MCF 10A (cell line): ENCODE results near the gene RRAD. TPM values are rescaled to one million over a fixed set of nuclear protein-coding genes. Genes with fewer than 3 reads are reported as not detected.

Source experiments
- BruUV-seq: library from RNA; stranded (reverse); fragments of 400-500 nt; replicated peaks from 2 replicates; lab custom pipeline; 2021; lab: Mats Ljungman, UMichigan
- CTCF ChIA-PET: fragments of 300-600 bp; sonication (Branson Sonifier 250); formaldehyde crosslinking; extraction: SDS; loops from one replicate; lab custom pipeline; 2021; ENCODE audit warnings: antibody characterized with exemption, inconsistent platforms; lab: Yijun Ruan, JAX
- POLR2A ChIA-PET: fragments of 300-600, 350-650 bp; sonication (Branson Sonifier 250); formaldehyde crosslinking; extraction: SDS; loops from one replicate; lab custom pipeline; 2020; ENCODE audit warnings: antibody characterized with exemption, inconsistent platforms; lab: Yijun Ruan, JAX
- DNase-seq: peaks from one replicate; pipeline ENCODE4 v3.0.0-alpha.2; 2018; ENCODE audit not compliant: unreplicated experiment
- H3K27ac Mint-ChIP-seq: one replicate; pipeline ENCODE4 v1.8.0; 2022; ENCODE audit warnings: mild to moderate bottlenecking, low read depth, mixed read lengths; ENCODE audit not compliant: unreplicated experiment
- H3K27me3 Mint-ChIP-seq: one replicate; pipeline ENCODE4 v1.8.0; 2022; ENCODE audit warnings: mixed read lengths; ENCODE audit not compliant: insufficient read depth, unreplicated experiment
- H3K36me3 Mint-ChIP-seq: one replicate; pipeline ENCODE4 v1.8.0; 2022; ENCODE audit warnings: mild to moderate bottlenecking, moderate library complexity, mixed read lengths; ENCODE audit not compliant: insufficient read depth, unreplicated experiment
- H3K4me1 Mint-ChIP-seq: one replicate; pipeline ENCODE4 v1.8.0; 2022; ENCODE audit warnings: mixed read lengths; ENCODE audit not compliant: insufficient read depth, unreplicated experiment
- H3K4me3 Mint-ChIP-seq: one replicate; pipeline ENCODE4 v1.8.0; 2022; ENCODE audit warnings: mild to moderate bottlenecking, moderate library complexity, mixed read lengths; ENCODE audit not compliant: unreplicated experiment
- H3K9me3 Mint-ChIP-seq: one replicate; pipeline ENCODE4 v1.8.0; 2022; ENCODE audit warnings: mixed read lengths; ENCODE audit not compliant: unreplicated experiment
- CTCF ChIP-seq: fragments of 200-600 bp; IDR thresholded peaks from one replicate; pipeline ENCODE4 v1.8.0; 2022; ENCODE audit warnings: antibody characterized with exemption, mild to moderate bottlenecking; ENCODE audit not compliant: unreplicated experiment
- intact Hi-C: fragments of 100-400 bp; cut with micrococcal nuclease; formaldehyde crosslinking; loops from 2 replicates; pipeline ENCODE4 v1.14.1; 2022
- total RNA-seq: library from RNA; stranded (reverse); gene quantifications from 2 replicates; pipeline ENCODE4 v1.2.3, GENCODE V29; 2022

The RRAD gene
- total RNA-seq, 1 experiment from 2014 or later, result not detected

DNA sequence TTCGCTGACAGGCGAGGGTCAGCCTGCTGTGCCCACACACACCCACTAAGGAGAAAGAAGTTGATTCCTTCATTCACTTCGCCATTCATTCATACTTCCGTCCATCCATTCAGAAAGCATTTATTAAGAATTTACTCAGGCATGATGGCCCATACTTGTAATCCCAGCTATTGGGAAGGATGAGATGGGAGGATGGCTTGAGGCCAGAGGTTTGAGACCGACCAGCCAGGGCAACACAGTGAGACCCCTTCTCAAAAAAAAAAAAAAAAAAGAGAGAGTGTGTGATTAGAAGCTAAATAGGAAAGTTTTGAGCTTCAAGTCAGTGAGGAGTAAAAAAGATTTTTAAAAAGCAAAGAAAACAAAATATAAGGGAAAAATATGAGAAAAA is 18.7 kb upstream of the RRAD start:
- CTCF ChIA-PET, result interaction anchor here (0.6 to 7.0 kb wide), 8 partner anchors 16 to 1352 kb away, joined by 3 to 66 read pairs (median 4); partner anchors contain the start of gene ELMO3
- BruUV-seq, result no TSS peak
- Mint-ChIP-seq H3K27ac (no peak overlapping the region), H3K36me3 (peaks cover 34% of the 10 kb centered on the region), H3K4me3 (no peak overlapping the region), H3K4me1 (peaks cover 11% of the 10 kb centered on the region), H3K9me3 (no peaks in the 10 kb centered on the region), H3K27me3 (no peaks in the 10 kb centered on the region)
- intact Hi-C loops, result no loop called here
- no peak for TF ChIP-seq CTCF
- no peak for DNase-seq
- POLR2A ChIA-PET, result interaction anchor here (0.6 to 1.2 kb wide), 5 partner anchors 8 to 716 kb away, joined by 3 to 5 read pairs (median 3); partner anchors contain the start of genes ACD and CIAO2B

GRCh38 chr16:66943426-66944053 is 18.2 kb upstream of the RRAD start:
- no peak for DNase-seq
- H3K27ac Mint-ChIP-seq, result no peak overlapping the region
- H3K36me3 Mint-ChIP-seq, result peaks cover 37% of the 10 kb centered on the region
- CTCF ChIA-PET, result interaction anchor here (0.6 to 7.0 kb wide), 5 partner anchors 15 to 520 kb away, joined by 3 to 66 read pairs (median 5); partner anchors contain the start of gene ELMO3
- no peak for TF ChIP-seq CTCF
- BruUV-seq, result no TSS peak
- H3K4me3 Mint-ChIP-seq, result no peak overlapping the region
- intact Hi-C loops, result no loop called here
- POLR2A ChIA-PET, result interaction anchor here (0.6 to 1.2 kb wide), 5 partner anchors 8 to 716 kb away, joined by 3 to 4 read pairs (median 3); partner anchors contain the start of genes ACD and CIAO2B
- H3K4me1 Mint-ChIP-seq, result peaks cover 10% of the 10 kb centered on the region
- H3K27me3 Mint-ChIP-seq, result no peaks in the 10 kb centered on the region
- no peaks in the 10 kb centered on the region for H3K9me3 Mint-ChIP-seq

GRCh38 chr16:66942981-66943380 is 17.6 kb upstream of the RRAD start:
- intact Hi-C loops, result no loop called here
- H3K4me3 Mint-ChIP-seq, result no peak overlapping the region
- POLR2A ChIA-PET, result interaction anchor here (0.6 to 0.9 kb wide), 2 partner anchors 48 to 236 kb away, joined by 3 read pairs; no protein-coding TSS in a partner anchor
- no peaks in the 10 kb centered on the region for H3K27me3 Mint-ChIP-seq
- no peak overlapping the region for H3K27ac Mint-ChIP-seq
- peaks cover 37% of the 10 kb centered on the region for H3K36me3 Mint-ChIP-seq
- H3K4me1 Mint-ChIP-seq, result peaks cover 5% of the 10 kb centered on the region
- no peak for DNase-seq
- CTCF ChIA-PET, result interaction anchor here (1.9 to 7.0 kb wide), 2 partner anchors 10 to 48 kb away, joined by 4 to 66 read pairs; no protein-coding TSS in a partner anchor
- no TSS peak for BruUV-seq
- TF ChIP-seq CTCF, result no peak
- no peaks in the 10 kb centered on the region for H3K9me3 Mint-ChIP-seq

DNA sequence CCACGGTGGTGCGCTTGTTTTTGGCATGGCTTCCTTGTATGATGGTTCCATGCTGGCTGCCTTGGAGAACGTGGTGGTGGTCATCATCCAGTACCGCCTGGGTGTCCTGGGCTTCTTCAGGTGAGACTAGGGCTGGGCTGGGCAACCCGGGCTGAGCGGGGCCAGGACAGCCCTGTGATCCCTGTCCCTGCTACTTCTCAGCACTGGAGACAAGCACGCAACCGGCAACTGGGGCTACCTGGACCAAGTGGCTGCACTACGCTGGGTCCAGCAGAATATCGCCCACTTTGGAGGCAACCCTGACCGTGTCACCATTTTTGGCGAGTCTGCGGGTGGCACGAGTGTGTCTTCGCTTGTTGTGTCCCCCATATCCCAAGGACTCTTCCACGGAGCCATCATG is 14.9 kb upstream of the RRAD start:
- no peak for DNase-seq
- Mint-ChIP-seq H3K36me3 (peaks cover 50% of the 10 kb centered on the region), H3K9me3 (no peaks in the 10 kb centered on the region), H3K27ac (no peak overlapping the region), H3K4me3 (no peak overlapping the region), H3K27me3 (no peaks in the 10 kb centered on the region), H3K4me1 (peaks cover 11% of the 10 kb centered on the region)
- no TSS peak for BruUV-seq
- POLR2A ChIA-PET, result interaction anchor here (0.9 to 1.4 kb wide), 2 partner anchors 9 to 10 kb away, joined by 3 to 4 read pairs; no protein-coding TSS in a partner anchor
- CTCF ChIA-PET, result interaction anchor here (3.2 kb wide), 1 partner anchor 45 kb away, joined by 15 read pairs; no protein-coding TSS in a partner anchor
- no peak for TF ChIP-seq CTCF
- intact Hi-C loops, result no loop called here
